GM12892 (cell line): ENCODE results near the gene TSPEAR.

Experiments used
- POLR2A ChIP-seq: IDR thresholded peaks from 2 replicates; pipeline ENCODE4 v1.6.1; 2011; ENCODE audit warnings: low read depth, low read length, control low read depth
- POLR2AphosphoS5 ChIP-seq: IDR thresholded peaks from 2 replicates; pipeline ENCODE4 v1.6.1; 2011; ENCODE audit warnings: low read depth, low read length, control low read depth

GRCh38 chr21:44732263-44732662 is 20.9 kb upstream of the TSPEAR start:
- no peak for TF ChIP-seq POLR2AphosphoS5
- no peak for TF ChIP-seq POLR2A
